GM21723 (cell line): Measurements from ENCODE around the gene LRRC55.
"Not testable (repeated sequence)": the region's sequence is repeated elsewhere in the genome, so short reads cannot be mapped to it uniquely, and the experiment has no call there.

Experiments used
- ATAC-seq: cut with Tn5 transposase; IDR thresholded peaks from one replicate; pipeline ENCODE4 v1.9.1; 2021; ENCODE audit warnings: mild to moderate bottlenecking, moderate library complexity; ENCODE audit not compliant: unreplicated experiment

Gene LRRC55

DNA sequence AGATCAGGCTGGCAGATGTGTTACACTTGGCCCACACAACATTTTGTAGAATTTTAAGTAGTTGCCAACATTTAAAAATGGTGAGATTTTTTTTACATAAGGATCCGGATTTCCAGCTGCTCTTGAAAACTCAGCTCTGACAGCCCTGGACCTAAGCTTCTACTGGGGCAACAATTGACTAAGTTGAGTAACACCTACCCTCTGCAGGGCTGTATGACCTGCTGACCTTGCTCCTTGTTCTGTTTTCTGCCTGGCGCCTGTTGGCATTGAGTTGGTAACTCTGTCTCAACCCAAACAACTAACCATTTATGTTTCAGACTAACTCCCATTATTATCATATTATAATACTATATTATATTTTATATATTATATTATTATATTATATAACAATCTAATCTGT is 21.1 kb upstream of the LRRC55 start:
- no peak for ATAC-seq

DNA sequence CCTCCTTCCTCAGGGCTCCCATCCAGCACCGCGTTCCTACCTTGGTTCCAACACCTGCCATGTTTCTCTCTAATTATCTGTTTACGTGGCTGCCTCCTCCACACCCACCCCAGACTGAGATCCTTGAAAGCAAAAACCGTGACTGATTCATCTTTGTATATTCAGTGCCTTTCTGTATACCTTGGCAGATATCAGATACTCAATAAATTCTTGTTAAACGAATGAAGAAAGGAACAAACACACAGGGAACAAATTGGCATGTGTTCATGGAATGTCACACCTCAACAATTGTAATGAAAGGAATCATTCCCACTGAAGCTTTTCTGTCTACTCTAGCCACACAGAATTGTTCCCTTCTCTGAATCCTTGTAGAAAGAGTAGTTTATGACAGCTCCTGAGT is 20.4 kb upstream of the LRRC55 start:
- ATAC-seq, result no peak

DNA sequence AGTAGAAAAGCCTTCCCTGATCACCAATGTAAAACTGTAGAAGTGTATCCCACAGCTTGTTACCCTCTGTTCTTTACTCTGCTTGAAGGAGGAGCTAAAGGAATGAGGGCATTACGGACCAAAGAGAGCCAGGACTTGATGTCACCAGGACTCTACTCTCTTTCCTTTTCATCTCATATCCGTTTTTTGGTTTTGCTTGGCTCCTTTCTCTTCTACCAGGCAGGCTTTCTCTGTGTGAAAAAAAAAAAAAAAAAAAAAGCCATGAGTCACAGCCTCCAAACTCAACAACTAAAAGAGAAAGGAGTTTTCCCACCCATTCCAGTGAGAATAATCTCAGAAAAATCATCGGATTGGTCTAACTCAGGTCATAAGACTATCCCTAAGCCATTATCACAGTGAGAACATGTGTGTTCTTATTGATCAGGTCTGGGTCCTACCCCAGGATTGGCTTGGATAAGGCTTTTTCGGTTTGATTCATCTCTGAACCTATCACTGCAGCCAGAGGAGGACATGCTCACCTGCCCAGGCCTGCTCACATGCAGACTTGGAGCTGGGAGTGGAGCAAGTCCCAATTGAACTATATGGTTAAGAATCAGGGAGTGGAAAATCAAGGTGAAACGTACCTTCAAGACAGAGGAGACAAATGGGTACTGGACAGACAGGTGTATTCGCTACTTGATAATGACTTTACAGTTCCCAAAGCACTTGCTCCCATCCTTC is 19.4 kb upstream of the LRRC55 start:
- no peak for ATAC-seq

DNA sequence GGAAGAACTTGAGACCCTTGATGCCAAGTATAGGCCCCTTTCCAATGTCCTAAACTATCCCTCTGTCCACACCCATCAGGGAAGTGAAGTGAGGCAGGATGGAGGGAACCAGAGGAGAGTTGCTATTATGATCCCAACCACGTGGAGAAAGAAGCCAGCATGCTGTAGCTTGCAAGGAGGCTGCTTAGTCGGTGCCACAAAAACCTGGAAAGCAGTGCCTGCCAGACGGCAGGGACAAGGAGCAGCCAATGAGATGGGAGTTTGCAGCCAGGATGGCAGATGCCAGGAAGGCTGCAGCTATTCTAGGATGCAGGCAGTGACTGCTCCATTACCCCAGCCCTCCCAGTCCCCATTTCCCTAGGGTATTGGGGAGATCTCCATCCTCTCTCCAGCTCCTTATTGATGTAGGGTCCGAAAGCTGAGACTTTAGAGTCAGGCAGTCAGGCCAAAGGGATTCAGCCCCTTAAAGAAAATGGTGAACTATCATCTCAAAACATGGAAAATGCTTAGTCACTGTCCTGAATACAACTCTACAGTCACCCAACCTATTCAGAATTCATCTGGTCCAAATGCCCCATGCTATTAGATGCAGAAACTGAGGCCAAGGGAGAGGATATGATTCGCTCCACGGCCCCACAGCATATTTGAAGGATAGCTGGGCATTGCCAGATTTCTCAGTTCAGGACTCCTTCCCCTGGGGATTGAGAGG is 18.4 kb upstream of the LRRC55 start:
- ATAC-seq, result no peak

DNA sequence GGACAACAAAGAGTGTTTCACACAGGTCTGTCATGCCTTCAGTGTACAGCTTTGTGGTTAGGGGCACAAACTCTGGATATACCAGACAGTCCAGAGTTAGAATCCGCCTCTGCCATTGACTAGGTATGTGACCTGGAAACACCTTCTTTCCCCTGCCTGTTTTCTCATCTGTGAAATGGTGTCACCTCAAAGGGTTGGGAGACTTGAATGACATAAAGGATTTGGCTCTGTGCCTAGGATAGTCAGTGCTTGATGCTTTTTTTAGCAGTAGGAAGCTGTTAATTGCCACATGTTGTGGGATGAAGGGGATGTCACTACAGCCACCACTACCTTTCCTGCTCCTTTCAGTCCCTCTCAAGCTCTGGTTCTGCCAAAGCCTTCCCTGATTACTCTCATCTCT is 17.4 kb upstream of the LRRC55 start:
- no peak for ATAC-seq

DNA sequence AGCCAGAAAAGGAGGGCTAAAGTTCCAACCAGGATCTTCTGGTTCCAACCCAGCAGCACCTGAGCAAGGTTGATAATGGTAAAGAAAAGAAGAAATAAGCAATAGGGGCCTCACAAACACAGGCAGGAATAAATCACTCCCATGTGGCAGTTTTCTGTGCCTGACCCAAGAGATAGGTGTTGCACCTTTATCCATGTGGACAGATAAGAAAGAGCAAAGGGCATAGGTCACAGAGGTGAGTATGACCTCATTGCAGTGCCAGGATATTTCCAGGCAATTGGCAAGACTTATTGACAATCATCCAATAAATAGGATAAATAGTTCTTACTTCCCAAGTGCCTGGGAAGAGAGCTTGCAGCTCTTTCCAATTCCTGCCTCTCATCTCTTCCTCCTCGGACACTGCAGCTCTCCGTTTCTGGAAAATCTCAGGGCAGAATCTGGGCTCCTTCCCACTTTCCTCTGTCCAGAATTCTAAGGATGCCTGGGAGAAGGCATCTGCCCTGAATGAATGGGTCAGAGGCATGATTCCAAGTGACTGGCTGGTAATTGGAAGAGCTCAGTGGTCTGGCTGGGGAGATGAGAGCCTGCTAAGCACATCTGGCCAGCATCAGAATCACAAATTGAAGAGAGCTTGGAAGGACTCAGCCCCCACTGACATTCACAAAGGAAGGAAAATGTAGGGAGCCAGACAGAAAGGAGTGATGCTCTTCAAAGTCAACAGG is 14.5 kb upstream of the LRRC55 start:
- no peak for ATAC-seq

DNA sequence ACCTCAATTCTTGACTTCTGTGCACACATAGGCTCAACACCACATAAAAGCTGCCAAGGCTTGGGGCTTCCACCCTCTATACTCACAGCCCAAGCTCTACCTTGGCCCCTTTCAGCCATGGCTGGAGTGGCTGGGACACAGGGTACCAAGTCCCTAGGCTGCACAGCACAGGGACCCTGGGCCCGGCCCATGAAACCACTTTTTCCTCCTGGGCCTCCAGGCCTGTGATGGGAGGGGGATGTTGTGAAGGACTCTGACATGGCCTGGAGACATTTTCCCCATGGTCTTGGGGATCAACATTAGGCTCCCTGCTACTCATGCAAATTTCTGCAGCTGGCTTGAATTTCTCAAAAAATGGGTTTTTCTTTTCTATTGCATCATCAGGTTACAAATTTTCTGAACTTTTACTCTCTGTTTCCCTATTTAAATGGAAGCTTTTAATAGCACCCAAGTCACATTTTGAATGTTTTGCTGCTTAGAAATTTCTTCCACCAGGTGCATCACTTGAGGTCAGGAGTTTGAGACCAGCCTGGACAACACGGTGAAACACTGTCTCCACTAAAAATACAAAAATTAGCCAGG is 11.9 kb upstream of the LRRC55 start:
- ATAC-seq, result not testable (repeated sequence)

DNA sequence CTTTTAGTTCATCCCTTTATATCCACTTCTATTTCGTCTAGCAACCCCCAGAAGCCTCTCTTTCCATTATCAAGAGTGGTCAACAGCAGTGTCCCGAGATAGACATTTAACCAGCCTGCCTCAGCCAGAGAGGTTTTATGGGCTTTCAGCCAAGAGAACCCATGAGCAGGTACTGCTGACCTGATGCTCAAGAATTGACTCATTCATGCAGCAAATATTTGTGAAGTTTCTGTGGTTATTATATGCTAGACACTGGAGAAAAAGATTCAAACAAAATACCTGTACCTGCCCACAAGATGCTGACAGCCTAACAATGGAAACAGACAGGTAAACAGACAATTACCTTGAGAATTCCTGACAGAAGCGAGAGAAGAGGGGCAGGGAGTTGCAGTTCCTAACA is 9.7 kb upstream of the LRRC55 start:
- ATAC-seq, result no peak

DNA sequence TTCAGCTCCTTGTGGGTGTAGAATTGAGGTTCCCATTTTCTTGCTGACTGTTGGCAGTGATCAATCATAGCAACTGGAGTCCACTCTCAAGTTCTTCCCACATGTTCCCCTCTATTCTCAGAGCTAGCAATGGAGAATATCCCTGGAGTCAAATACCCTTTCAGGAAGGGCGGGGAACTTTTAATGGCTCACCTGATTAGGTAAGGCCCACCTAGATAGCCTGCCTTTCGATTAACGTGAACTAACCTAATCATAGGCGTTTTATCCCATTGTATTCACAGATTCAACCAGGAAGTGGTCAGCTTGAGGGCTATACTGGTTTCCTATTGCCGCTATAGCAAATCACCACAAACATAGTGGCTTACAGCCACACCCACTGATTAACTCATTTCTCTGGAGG is 7.1 kb upstream of the LRRC55 start:
- ATAC-seq, result no peak

DNA sequence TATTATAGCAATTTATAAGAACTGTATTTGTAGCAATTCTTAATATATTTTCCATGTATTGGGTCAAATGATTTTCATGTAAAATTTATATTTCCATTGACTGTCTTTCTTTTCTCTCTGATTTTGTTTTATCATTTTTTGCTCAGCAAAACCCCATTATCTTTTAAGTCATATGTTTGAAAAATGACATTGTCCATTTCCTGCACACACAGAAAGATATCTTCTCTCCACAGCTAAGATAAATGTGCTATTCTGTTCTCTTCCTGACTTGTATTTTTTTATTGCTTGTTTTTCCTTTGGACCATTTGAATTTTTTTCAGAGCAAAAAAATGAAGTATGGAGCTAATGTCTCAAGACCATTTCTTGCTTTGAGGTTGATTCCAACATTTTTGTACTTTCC is 6.3 kb upstream of the LRRC55 start:
- no peak for ATAC-seq

DNA sequence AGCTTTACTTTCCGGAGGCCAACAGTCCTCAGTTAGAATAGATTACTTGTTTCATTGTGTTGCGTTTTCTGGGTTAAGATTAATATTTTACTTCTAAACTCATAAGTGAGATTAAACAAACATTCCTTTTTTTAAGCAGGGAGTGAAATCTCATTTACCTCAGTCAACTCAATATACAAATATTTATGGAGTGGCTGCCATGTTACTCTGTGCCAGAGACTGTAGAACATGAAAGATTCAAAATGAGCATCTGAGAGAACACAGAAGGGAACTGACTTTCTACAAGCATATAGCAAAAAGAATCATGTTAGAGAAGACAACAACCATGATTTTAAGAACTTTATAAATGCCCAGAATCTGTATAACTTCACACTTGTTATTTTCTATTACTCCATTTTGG is 3.4 kb upstream of the LRRC55 start:
- no peak for ATAC-seq

DNA sequence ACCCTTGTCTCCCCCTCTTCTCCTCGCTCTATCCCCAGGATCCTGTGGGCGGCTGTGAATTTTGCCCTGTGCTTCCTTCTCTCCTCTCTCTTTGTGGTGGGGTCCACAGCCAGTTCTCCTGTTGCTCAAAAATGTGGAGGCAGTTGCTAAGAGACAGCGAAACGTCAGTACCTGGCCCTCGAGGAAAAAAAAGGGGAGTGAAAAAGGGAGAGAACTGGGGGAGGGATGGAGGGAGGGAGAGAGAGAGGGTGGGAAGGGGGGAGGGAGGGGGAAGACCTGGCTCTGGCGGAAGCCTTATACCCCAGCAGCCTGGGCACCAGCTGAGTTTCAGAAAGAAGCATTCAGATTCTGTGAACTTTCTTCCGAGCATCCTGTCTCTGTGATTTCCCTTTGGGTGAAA is 2.1 kb upstream of the LRRC55 start:
- no peak for ATAC-seq

DNA sequence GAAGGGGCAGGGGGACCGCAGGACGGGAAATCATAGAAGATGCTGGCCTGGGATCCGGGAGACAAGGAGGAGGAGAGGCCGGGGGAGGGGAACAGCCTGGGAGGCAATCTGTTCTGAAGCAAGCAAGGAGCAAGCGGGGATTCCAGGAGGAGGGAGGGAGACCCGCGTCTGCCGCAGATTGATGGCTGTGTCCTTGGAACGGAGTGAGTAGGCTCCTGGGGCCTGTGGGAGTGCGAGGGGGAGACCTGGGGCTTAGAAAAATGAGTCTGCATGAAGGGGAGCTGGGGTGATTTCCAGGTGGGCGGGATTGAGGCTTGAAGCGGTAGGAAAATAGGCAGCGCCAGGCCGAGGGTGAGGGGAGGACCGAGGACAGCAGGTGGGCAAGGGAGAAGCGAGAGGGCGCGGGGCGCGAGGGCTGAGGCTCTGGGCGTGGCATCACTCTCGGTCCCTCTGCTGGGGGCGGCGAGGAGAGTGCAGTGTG is 1.6 kb upstream of the LRRC55 start:
- no peak for ATAC-seq

DNA sequence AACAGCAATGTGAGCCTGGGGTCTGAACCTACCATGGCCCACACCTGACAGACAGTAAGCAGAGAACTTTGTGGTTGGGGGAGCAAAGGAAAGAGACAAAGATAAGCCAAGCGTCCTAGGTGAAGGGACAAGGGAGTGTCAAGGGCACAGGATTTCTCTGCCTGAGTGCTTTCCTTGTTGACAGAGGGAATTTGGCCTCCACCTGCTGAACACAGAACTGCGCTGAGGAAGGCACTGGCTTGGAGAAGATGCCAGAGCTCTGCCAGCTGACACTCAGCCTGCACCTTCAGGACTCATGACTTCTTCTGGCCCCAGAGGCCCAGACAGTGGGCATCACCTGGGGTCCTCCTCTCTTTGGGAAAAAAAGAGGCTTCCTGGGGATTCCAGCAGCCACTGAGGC is 789 bp upstream of the LRRC55 start:
- no peak for ATAC-seq

DNA sequence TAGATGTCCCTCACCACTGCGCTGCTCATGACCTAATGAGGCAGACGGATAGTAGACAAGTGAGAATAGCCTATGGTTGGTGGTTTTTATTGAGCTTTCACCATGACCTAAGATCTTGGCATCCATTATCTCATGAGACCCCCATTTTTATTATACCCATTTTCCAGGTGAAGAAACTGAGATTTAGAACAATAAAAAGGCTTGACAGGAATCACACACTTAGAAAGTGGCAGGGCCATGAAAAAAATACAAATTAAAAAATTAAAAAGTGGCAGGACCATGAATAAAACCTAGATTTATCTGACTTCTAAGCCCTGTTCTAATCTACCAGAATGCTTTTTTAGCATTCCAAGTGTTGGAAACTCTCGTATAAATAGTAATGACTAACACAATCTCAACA is 1.1 kb downstream of the LRRC55 start:
- no peak for ATAC-seq

DNA sequence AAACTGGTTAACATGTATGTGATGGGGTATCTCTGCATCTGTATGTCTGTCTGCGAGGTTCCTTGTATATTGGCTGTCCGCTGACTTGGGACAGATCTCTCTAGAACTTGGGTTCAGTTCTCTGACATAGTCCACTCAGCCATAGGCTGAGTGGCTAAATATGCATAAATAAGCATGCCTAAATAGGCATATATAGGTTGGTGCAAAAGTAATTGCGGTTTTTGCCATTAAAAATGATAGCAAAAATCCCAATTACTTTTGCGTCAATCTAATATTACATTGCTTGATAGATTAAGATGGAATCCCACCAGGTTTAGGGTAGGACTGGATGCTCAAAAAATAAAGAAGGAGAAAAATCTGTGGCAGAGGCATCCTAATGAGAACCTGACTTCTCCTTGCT is 8.8 kb downstream of the LRRC55 start:
- no peak for ATAC-seq

DNA sequence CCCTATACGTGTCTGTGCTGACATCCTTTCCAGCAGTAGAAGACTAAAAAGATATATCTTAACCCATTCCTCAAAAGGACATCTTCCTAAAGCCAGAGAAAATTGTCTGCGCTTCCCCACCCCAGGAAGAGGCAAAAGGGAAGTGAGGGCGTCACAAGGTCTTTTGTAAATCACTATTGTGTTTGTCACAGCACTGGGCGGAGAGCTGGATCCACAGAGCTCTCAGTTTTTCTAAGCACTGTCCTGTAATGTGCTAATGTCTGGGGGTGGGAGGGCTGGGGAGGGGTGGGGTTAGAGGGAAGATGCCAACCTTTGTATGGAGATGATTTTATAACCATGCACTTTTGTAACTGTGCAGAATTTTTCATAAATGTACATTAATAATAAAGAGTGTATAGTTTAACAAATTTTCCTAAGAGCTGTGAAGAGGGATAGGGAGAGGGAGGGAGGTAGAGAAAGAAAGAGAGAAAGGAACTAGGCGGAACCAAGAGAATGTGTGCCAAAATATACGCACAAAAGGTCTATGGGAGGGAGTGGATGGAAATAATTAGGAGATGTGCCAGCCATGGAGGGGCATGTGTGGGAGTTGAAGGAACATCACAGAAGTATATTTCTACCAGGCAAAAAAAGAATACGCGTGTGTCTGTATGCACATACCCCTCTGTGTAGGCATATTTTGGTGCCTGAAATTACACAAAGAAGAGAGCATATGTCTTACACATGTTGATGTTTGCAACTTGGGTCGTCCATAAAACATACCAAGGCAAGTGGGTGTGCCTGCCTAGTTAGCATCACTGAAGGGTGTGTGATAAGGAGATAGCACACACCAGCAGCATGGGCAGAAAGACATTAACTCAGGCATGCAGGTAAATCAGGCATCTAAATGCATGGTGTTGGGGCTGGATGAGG is 9.8 kb downstream of the LRRC55 start:
- no peak for ATAC-seq

DNA sequence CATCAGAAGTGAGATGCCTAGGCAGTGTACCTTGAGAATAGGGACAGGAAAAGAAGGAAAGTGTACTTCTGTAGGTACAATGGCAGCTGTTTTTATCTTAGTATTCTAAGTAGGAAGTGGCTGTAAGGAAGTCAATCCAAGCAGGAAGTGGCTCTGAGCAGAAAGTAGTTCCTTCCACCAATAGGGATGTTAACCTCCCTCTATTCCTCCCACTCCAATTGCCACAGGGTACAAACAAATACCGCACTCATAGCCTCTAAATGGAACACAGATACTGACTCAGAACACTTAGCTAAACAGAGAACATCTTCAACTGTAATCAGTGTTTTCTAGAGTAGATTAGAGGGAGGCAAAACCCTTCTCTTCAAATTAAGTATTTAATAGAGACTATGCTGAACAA is 10.6 kb downstream of the LRRC55 start:
- ATAC-seq, result no peak

DNA sequence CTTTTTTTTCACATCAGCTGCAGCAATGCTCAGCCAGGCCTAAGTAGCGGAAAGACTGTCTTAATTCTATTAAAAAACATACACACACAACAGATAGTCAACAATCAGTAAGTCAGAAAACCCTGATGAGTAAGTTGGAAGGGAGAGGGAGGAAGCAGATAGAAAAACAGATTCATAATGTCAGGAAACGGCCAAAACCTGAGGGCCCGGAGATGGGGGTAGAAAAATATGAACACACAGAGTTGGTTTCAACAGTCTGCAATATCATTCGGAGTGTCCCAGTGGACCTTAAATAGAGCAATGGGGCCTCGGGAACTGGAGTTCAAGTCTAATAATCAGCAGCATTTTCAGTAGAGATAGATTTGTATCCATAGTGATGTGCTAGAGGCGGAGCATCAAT is 14.8 kb downstream of the LRRC55 start:
- ATAC-seq, result no peak

DNA sequence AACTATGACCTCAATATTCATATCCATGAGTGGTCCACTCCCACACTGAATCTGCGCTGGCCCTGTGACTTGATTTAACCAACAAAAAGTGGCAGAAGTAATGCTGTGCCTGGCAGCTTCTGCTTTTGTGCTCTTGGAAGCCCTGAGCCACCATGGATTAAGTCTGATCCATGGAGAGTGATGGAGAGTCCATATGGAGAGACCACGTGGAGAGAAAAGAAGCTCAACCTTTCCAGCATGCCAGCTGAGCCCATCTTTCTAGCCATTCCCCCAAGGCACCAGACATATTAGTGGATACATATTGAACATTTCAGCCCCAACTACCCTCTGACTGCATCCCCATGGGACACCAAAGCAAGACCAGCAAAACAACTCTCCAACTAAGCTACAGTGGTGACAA is 16.0 kb downstream of the LRRC55 start:
- ATAC-seq, result no peak

DNA sequence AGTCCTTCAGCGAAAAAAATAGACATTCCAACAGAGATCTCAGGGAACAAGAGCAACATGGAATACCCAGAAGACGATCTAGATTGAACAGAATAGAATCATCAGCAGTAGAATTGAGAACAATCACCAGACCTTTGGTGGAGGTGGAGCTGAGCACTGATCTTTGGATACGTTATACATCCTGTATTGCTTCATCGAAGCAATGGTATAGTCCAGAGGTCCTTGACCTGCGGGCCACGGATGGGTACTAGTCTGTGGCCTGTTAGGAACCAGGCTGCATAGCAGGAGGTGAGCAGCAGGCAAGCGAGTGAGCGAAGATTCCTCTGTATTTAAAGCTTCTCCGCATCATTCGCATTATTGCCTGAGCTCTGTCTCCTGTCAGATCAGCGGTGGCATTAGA is 17.6 kb downstream of the LRRC55 start:
- no peak for ATAC-seq
